Endothelial cell of umbilical vein (primary cell): ENCODE measurements around the gene MT2A. TPM values are rescaled to one million over a fixed set of nuclear protein-coding genes. Genes with fewer than 3 reads are reported as not detected.

Experiments used
- BruUV-seq: library from RNA; stranded (reverse); fragments of 400-500 nt; replicated peaks from 2 replicates; lab custom pipeline; 2021; lab: Mats Ljungman, UMichigan
- CTCF ChIA-PET: fragments of 300-600, 350-600 bp; sonication (Branson Sonifier 250); formaldehyde crosslinking; loops from one replicate; lab custom pipeline; 2021; ENCODE audit warnings: antibody characterized with exemption, inconsistent platforms; lab: Charles Lee
- POLR2A ChIA-PET: fragments of 300-600, 350-600 bp; sonication (Branson Sonifier 250); formaldehyde crosslinking; loops from one replicate; lab custom pipeline; 2021; ENCODE audit warnings: antibody characterized with exemption, inconsistent platforms; lab: Charles Lee
- DNase-seq: peaks from one replicate; pipeline ENCODE4 v3.0.0-alpha.2; 2011; ENCODE audit warnings: low read depth, low spot score
- FAIRE-seq: peaks from 2 replicates; lab custom pipeline; 2011; peaks lifted over from hg19 to GRCh38; lab: Jason Lieb, UNC
- H2AFZ ChIP-seq: 2 replicates; pipeline ENCODE4 v1.6.0; 2012; ENCODE audit warnings: low read depth, low read length, control low read depth, inconsistent platforms
- H3K27ac ChIP-seq: 2 replicates; pipeline ENCODE4 v1.5.1; 2011; ENCODE audit warnings: low read depth, mild to moderate bottlenecking, control low read depth, low read length, moderate library complexity; ENCODE audit not compliant: insufficient read depth
- H3K27me3 ChIP-seq, 2 experiments: 2 replicates each; pipeline versions ENCODE4 v1.6.0 to v1.6.1; 2011; ENCODE audit warnings: low read length in 2 of 2, mixed read lengths in 1 of 2; ENCODE audit not compliant: control insufficient read depth in 2 of 2, insufficient read depth in 2 of 2
- H3K36me3 ChIP-seq, 2 experiments: 2 replicates in 1 of 2; 3 replicates in 1 of 2; pipeline ENCODE4 v1.5.1; 2011; ENCODE audit warnings: low read length in 2 of 2, mild to moderate bottlenecking in 1 of 2, moderate library complexity in 1 of 2; ENCODE audit not compliant: control insufficient read depth in 2 of 2, insufficient read depth in 2 of 2; ENCODE audit errors: extremely low read depth in 1 of 2
- H3K4me1 ChIP-seq: 3 replicates; pipeline ENCODE4 v1.5.1; 2011; ENCODE audit warnings: mild to moderate bottlenecking, low read length; ENCODE audit not compliant: control insufficient read depth, insufficient read depth; ENCODE audit errors: extremely low read depth
- H3K4me2 ChIP-seq: 2 replicates; pipeline ENCODE4 v1.6.1; 2011; ENCODE audit warnings: low read length, control low read depth, mixed read lengths; ENCODE audit not compliant: insufficient read depth
- H3K4me3 ChIP-seq, 3 experiments: fragments of 200-600 bp in 1 of 3; sonication (generic), shearing (Covaris generic) in 1 of 3; replicated peaks in 1 of 3; 2 replicates each; pipeline ENCODE4 v1.5.1; 2011 to 2016; ENCODE audit warnings: control low read depth in 3 of 3, low read length in 3 of 3, mild to moderate bottlenecking in 2 of 3, inconsistent platforms in 1 of 3, low read depth in 1 of 3, moderate library complexity in 1 of 3; ENCODE audit not compliant: insufficient read depth in 1 of 3
- H3K79me2 ChIP-seq: 2 replicates; pipeline ENCODE4 v1.6.0; 2012; ENCODE audit warnings: low read length, inconsistent platforms; ENCODE audit not compliant: control insufficient read depth, insufficient read depth
- H3K9ac ChIP-seq: replicated peaks from 2 replicates; pipeline ENCODE3; 2011; ENCODE audit warnings: low read length, control low read depth; ENCODE audit not compliant: insufficient read depth; ENCODE audit errors: extremely low read depth
- H3K9me1 ChIP-seq: replicated peaks from 3 replicates; pipeline ENCODE4 v1.6.0; 2011; ENCODE audit warnings: mild to moderate bottlenecking, low read length; ENCODE audit not compliant: control insufficient read depth, insufficient read depth; ENCODE audit errors: extremely low read depth
- H3K9me3 ChIP-seq: replicated peaks from 2 replicates; pipeline ENCODE4 v1.5.1; 2012; ENCODE audit warnings: low read length, inconsistent platforms; ENCODE audit not compliant: control insufficient read depth, insufficient read depth
- H4K20me1 ChIP-seq: replicated peaks from 2 replicates; pipeline ENCODE3; 2011; ENCODE audit warnings: mild to moderate bottlenecking, low read length; ENCODE audit not compliant: control insufficient read depth, insufficient read depth; ENCODE audit errors: extremely low read depth
- CTCF ChIP-seq, 2 donors: IDR thresholded peaks; 1 replicate in 1 of 2; 2 replicates in 1 of 2; pipeline ENCODE4 v1.5.1; 2011; ENCODE audit warnings: low read length in 2 of 2, mild to moderate bottlenecking in 2 of 2, moderate library complexity in 2 of 2, control low read depth in 1 of 2, inconsistent platforms in 1 of 2, low read depth in 1 of 2; ENCODE audit not compliant: insufficient read depth in 1 of 2; ENCODE audit errors: extremely low read depth in 1 of 2
- FOS ChIP-seq: IDR thresholded peaks from 2 replicates; pipeline ENCODE4 v1.6.1; 2011; ENCODE audit warnings: mild to moderate bottlenecking, low read length, moderate library complexity, borderline replicate concordance; ENCODE audit not compliant: insufficient read depth
- GATA2 ChIP-seq: IDR thresholded peaks from 2 replicates; pipeline ENCODE4 v1.7.0; 2011; ENCODE audit warnings: low read depth, mild to moderate bottlenecking, moderate library complexity, mixed read lengths, low read length; ENCODE audit not compliant: insufficient read length, insufficient read depth
- JUN ChIP-seq: IDR thresholded peaks from 2 replicates; pipeline ENCODE4 v1.6.1; 2011; ENCODE audit warnings: borderline replicate concordance, low read depth; ENCODE audit not compliant: insufficient read length, insufficient read depth
- MYC ChIP-seq: IDR thresholded peaks from one replicate; pipeline ENCODE4 v1.6.1; 2011; ENCODE audit warnings: mild to moderate bottlenecking, low read depth, low read length
- POLR2A ChIP-seq: IDR thresholded peaks from 2 replicates; pipeline ENCODE4 v1.6.1; 2012; ENCODE audit warnings: low read depth, mild to moderate bottlenecking, control low read depth, low read length
- POLR2AphosphoS5 ChIP-seq: IDR thresholded peaks from 2 replicates; pipeline ENCODE4 v1.6.1; 2012; ENCODE audit warnings: low read depth, mild to moderate bottlenecking, control low read depth, low read length, moderate library complexity; ENCODE audit not compliant: insufficient read depth
- dilution Hi-C: fragments of 300-500 bp; cut with MboI; formaldehyde crosslinking; loops from one replicate; pipeline ENCODE4 v1.15.0; 2019; ENCODE audit warnings: low sequenced_read_pairs; ENCODE audit not compliant: extremely low pct_ligation_motif_present
- intact Hi-C: fragments of 100-400 bp; cut with micrococcal nuclease; formaldehyde crosslinking; loops from one replicate; pipeline ENCODE4 v1.10.0; 2022
- polyA plus RNA-seq, 4 experiments: library from polyadenylated mRNA; depleted of rRNA in 3 of 4; stranded (reverse) in 3 of 4; unstranded in 1 of 4; fragments of >200 nt; gene quantifications; 2 replicates each; pipeline versions ENCODE4 v1.2.1 to v1.2.3, GENCODE V29; 2011 to 2012; ENCODE audit warnings: missing spikeins in 1 of 4
- total RNA-seq: library from RNA; stranded (reverse); gene quantifications from 2 replicates; pipeline ENCODE4 v1.2.3, GENCODE V29; 2021

Gene MT2A
- total and polyA plus RNA-seq, 2 donors (not counting 3 experiments of a cell fraction or from before 2014, with no cell fraction given): 276 to 1,337 TPM

GRCh38 chr16:56611281-56611833, 3.0 kb downstream of the MT2A start:
- ChIA-PET CTCF (interaction anchor here (1.3 to 2.6 kb wide), 5 partner anchors 12 to 97 kb away, joined by 3 to 8 read pairs (median 8); partner anchors contain the start of gene MT1E), POLR2A (interaction anchor here (4.5 kb wide), 1 partner anchor 15 kb away, joined by 51 read pairs; the partner anchor contains the start of gene MT1E)
- no peaks in the 10 kb centered on the region for H4K20me1 ChIP-seq
- H2AFZ ChIP-seq: no peak overlapping the region
- DNase-seq: peak; percentile 45
- peak overlapping the region; percentile 81 for H3K4me2 ChIP-seq
- intact Hi-C loops (no loop called here), dilution Hi-C loops (no loop called here)
- H3K27ac ChIP-seq: peak overlapping the region; percentile 99
- no peaks in the 10 kb centered on the region for H3K9me3 ChIP-seq
- no peaks in the 10 kb centered on the region for H3K9me1 ChIP-seq
- H3K4me1 ChIP-seq: peaks cover 70% of the 10 kb centered on the region
- no TSS peak for BruUV-seq
- peaks cover 28% of the 10 kb centered on the region for H3K79me2 ChIP-seq
- H3K9ac ChIP-seq: peak overlapping the region; percentile 95
- no peak overlapping the region for H3K4me3 ChIP-seq
- H3K36me3 ChIP-seq: no peaks in the 10 kb centered on the region
- no peaks in the 10 kb centered on the region for H3K27me3 ChIP-seq
- no peak for TF ChIP-seq JUN
- TF ChIP-seq POLR2AphosphoS5: peak; percentile 38
- TF ChIP-seq POLR2A: peak; percentile 29
- no peak for TF ChIP-seq GATA2
- TF ChIP-seq MYC: no peak
- TF ChIP-seq FOS: no peak
- peak; percentile 82 for FAIRE-seq

GRCh38 chr16:56613706-56614105, 5.3 kb downstream of the MT2A start:
- no peaks in the 10 kb centered on the region for H3K36me3 ChIP-seq
- intact Hi-C loops: no loop called here
- H3K9me3 ChIP-seq: no peaks in the 10 kb centered on the region
- DNase-seq: no peak
- ChIA-PET CTCF (interaction anchor here (1.5 to 2.6 kb wide), 3 partner anchors 12 to 89 kb away, joined by 3 to 8 read pairs (median 6); partner anchors contain the start of gene MT1E), POLR2A (interaction anchor here (1.5 kb wide), 1 partner anchor 12 kb away, joined by 4 read pairs; the partner anchor contains the start of gene MT1E)
- H4K20me1 ChIP-seq: no peaks in the 10 kb centered on the region
- H3K9me1 ChIP-seq: no peaks in the 10 kb centered on the region
- H3K79me2 ChIP-seq: peaks cover 25% of the 10 kb centered on the region
- peak overlapping the region; percentile 74 for H3K4me2 ChIP-seq
- TF ChIP-seq JUN (no peak), GATA2 (no peak), CTCF (IDR thresholded peaks at IDR 0.05; ENCODE audit: extremely low read depth in 1 of 2, insufficient read depth in 1 of 2, low read depth in 1 of 2, low read length in 2 of 2) (no peak)
- peak overlapping the region in 1 of 3 experiments; percentile 55 for H3K4me3 ChIP-seq
- FAIRE-seq: no peak
- H3K4me1 ChIP-seq: peaks cover 76% of the 10 kb centered on the region
- BruUV-seq: no TSS peak
- no peak overlapping the region for H3K9ac ChIP-seq
- no peaks in the 10 kb centered on the region for H3K27me3 ChIP-seq
- dilution Hi-C loops: no loop called here
- H2AFZ ChIP-seq: no peak overlapping the region
- H3K27ac ChIP-seq: peak overlapping the region; percentile 80
